Smooth muscle cell (in vitro differentiated cells): ENCODE results near the gene FOXG1. TPM values are rescaled to one million over a fixed set of nuclear protein-coding genes. Genes with fewer than 3 reads are reported as not detected.

Experiments
- DNase-seq: peaks from one replicate; lab custom pipeline; 2025; ENCODE audit not compliant: unreplicated experiment; lab: John Stamatoyannopoulos, UW
- H2AFZ ChIP-seq: fragments of 200-600 bp; sonication (generic); 2 replicates; pipeline ENCODE4 v1.6.0; 2016; ENCODE audit warnings: antibody characterized with exemption, low read depth, mild to moderate bottlenecking
- H3F3A ChIP-seq: fragments of 200-600 bp; sonication (generic); 2 replicates; pipeline ENCODE4 v1.6.0; 2017; ENCODE audit warnings: antibody characterized with exemption, low read depth
- H3K27ac ChIP-seq: fragments of 200-600 bp; sonication (generic); 2 replicates; pipeline ENCODE4 v1.5.1; 2016; ENCODE audit warnings: low read depth, mild to moderate bottlenecking
- H3K27me3 ChIP-seq: fragments of 200-600 bp; sonication (generic); 2 replicates; pipeline ENCODE4 v1.6.1; 2016; ENCODE audit warnings: low read depth, mild to moderate bottlenecking
- H3K36me3 ChIP-seq: fragments of 200-600 bp; sonication (generic); 2 replicates; pipeline ENCODE4 v1.5.1; 2016; ENCODE audit warnings: low read depth
- H3K4me1 ChIP-seq: fragments of 200-600 bp; sonication (generic); 2 replicates; pipeline ENCODE4 v1.5.1; 2016; ENCODE audit warnings: low read depth
- H3K4me2 ChIP-seq: fragments of 200-600 bp; sonication (generic); 2 replicates; pipeline ENCODE4 v1.6.0; 2016; ENCODE audit warnings: mild to moderate bottlenecking
- H3K4me3 ChIP-seq: fragments of 200-600 bp; sonication (generic); 2 replicates; pipeline ENCODE4 v1.5.1; 2016; ENCODE audit warnings: mild to moderate bottlenecking
- H3K79me2 ChIP-seq: fragments of 200-600 bp; sonication (generic); 2 replicates; pipeline ENCODE4 v1.6.0; 2016; ENCODE audit warnings: low read depth, mild to moderate bottlenecking
- H3K9ac ChIP-seq: fragments of 200-600 bp; sonication (generic); 2 replicates; pipeline ENCODE4 v1.6.0; 2016; ENCODE audit warnings: low read depth
- H3K9me3 ChIP-seq: fragments of 200-600 bp; sonication (generic); replicated peaks from 2 replicates; pipeline ENCODE4 v1.5.1; 2016; ENCODE audit warnings: low read depth
- H4K20me1 ChIP-seq: fragments of 200-600 bp; sonication (generic); 2 replicates; pipeline ENCODE4 v1.6.0; 2016; ENCODE audit warnings: low read depth
- CTCF ChIP-seq: fragments of 200-600 bp; sonication (generic); IDR thresholded peaks from 2 replicates; pipeline ENCODE4 v1.5.1; 2017; ENCODE audit warnings: borderline replicate concordance, mild to moderate bottlenecking, antibody characterized with exemption; ENCODE audit not compliant: insufficient read depth, poor library complexity, severe bottlenecking
- WGBS: methylation state at CpG from one replicate; pipeline ENCODE4 v1.1.7; 2016; ENCODE audit warnings: low lambda C conversion rate; 5-methylcytosine and 5-hydroxymethylcytosine counted together
- polyA plus RNA-seq: library from polyadenylated mRNA; unstranded; fragments of >200 nt; fragmentation: Nextera tagmentation; extraction: Ambion mirVana; gene quantifications from 2 replicates; pipeline ENCODE4 v1.2.1, GENCODE V29; 2016
- total RNA-seq: library from RNA; depleted of rRNA; stranded (reverse); fragments of >200 nt; gene quantifications from 2 replicates; pipeline ENCODE4 v1.2.3, GENCODE V29; 2014

The FOXG1 gene
- total and polyA plus RNA-seq, 2 experiments from 2014 or later: not detected

- no peak overlapping the region for H3K4me3 ChIP-seq
- peaks cover 96% of the 10 kb centered on the region for H3K27me3 ChIP-seq
Observed at GRCh38 chr14:28767853-28768741, 1.5 kb downstream of the FOXG1 start.

GRCh38 chr14:28769276-28769880 is 2.8 kb downstream of the FOXG1 start:
- Histone ChIP-seq H3K4me1 (peaks cover 4% of the 10 kb centered on the region), H2AFZ (no peak overlapping the region), H3K27me3 (peaks cover 96% of the 10 kb centered on the region), H3K36me3 (no peaks in the 10 kb centered on the region), H3K9ac (no peak overlapping the region), H3K9me3 (no peaks in the 10 kb centered on the region), H3K27ac (no peak overlapping the region), H3K4me3 (no peak overlapping the region), H4K20me1 (no peaks in the 10 kb centered on the region), H3F3A (no peaks in the 10 kb centered on the region), H3K79me2 (no peaks in the 10 kb centered on the region), H3K4me2 (no peak overlapping the region)
- no peak for DNase-seq
- no peak for TF ChIP-seq CTCF
- WGBS: 55% methylated on average over 4 of the region's 4 CpGs

More at GRCh38 chr14:28767853-28768741, 1.5 kb downstream of the FOXG1 start:
- Histone ChIP-seq H3K4me2 (no peak overlapping the region), H3K4me1 (peaks cover 8% of the 10 kb centered on the region), H3F3A (no peaks in the 10 kb centered on the region), H3K36me3 (no peaks in the 10 kb centered on the region), H3K27ac (no peak overlapping the region), H4K20me1 (no peaks in the 10 kb centered on the region), H3K9me3 (no peaks in the 10 kb centered on the region), H2AFZ (no peak overlapping the region), H3K9ac (no peak overlapping the region), H3K79me2 (no peaks in the 10 kb centered on the region)
- no peak for TF ChIP-seq CTCF
- DNase-seq: no peak
- 3% methylated on average over 75 of the region's 77 CpGs for WGBS

GRCh38 chr14:28770061-28770460 is 3.5 kb downstream of the FOXG1 start:
- H3K4me2 ChIP-seq: no peak overlapping the region
- no peak overlapping the region for H3K27ac ChIP-seq
- no peak overlapping the region for H2AFZ ChIP-seq
- H3K4me3 ChIP-seq: no peak overlapping the region
- DNase-seq: no peak
- no peaks in the 10 kb centered on the region for H3F3A ChIP-seq
- peaks cover 96% of the 10 kb centered on the region for H3K27me3 ChIP-seq
- H3K4me1 ChIP-seq: peaks cover 4% of the 10 kb centered on the region
- no peaks in the 10 kb centered on the region for H3K79me2 ChIP-seq
- TF ChIP-seq CTCF: no peak
- H3K36me3 ChIP-seq: no peaks in the 10 kb centered on the region
- no peaks in the 10 kb centered on the region for H4K20me1 ChIP-seq
- H3K9ac ChIP-seq: no peak overlapping the region
- H3K9me3 ChIP-seq: no peaks in the 10 kb centered on the region
- WGBS: 50% methylated on average over 1 of the region's 1 CpG
